GM21360 (cell line): ENCODE data around the gene LTA4H.

Experiments
- ATAC-seq: cut with Tn5 transposase; IDR thresholded peaks from one replicate; pipeline ENCODE4 v1.9.1; 2021; ENCODE audit warnings: mild to moderate bottlenecking, moderate library complexity; ENCODE audit not compliant: unreplicated experiment

Gene LTA4H

DNA sequence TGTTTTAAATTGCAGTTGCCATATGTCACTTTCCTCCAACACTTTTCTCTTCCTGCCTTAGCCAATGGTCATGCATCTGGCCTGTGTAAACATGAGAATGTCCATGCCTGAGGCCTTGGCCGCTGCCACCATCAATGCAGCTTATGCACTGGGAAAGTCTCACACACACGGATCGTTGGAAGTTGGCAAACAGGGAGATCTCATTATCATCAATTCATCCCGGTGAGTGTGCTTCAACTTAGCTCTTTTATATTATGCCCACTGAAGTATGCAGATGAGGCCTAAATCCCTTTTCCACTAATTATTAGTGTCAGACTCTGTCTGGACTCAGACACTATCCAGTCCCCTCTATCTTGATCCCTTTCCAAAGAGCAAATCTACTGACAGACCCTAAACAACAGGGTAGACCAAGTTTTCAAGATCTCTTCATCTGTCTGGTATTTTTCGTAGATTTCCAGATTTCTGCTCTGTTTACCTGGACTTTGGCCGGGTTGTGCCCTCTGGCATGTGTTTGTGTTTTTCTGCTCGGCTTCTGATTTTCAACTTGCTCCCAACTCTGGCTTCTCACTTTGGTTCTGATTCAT is 69.0 kb downstream of the LTA4H start:
- ATAC-seq = no peak

DNA sequence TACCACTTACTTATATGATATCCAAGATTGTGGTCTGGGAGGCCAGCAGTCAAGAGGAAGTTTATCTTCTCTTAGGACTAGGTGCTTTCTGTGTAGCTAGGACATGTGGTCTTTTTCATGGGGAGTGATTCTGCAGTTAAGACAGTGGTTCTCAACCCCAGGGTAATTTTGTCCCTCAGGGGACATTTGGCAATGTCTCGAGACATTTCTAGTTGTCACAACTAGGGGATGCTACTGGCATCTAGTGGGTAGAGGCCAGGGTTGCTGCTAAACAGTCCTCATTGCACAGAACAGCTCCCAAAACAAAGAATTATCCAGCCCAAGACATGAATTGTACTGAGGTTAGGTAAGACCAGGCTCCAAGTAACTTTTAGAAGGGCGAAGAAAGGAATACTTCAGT is 72.3 kb downstream of the LTA4H start:
- ATAC-seq = no peak

DNA sequence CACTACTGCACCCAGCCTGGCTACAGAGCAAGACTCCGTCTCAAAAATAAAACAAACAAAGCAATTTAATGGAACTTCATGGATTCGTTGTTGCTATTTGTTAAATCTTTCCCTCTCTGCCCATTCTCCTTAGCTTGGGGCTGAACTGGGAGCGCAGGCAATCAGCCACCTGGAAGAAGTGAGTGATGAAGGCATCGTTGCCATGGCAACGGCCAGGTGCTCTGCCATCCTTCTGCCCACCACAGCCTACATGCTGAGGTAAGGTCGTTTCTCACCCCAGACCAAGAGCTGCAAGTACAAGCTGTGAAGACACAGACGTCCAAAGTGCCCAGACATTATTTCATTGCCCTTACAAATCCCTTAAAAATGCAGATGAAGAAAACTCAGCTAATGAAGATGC is 73.2 kb downstream of the LTA4H start:
- no peak for ATAC-seq

DNA sequence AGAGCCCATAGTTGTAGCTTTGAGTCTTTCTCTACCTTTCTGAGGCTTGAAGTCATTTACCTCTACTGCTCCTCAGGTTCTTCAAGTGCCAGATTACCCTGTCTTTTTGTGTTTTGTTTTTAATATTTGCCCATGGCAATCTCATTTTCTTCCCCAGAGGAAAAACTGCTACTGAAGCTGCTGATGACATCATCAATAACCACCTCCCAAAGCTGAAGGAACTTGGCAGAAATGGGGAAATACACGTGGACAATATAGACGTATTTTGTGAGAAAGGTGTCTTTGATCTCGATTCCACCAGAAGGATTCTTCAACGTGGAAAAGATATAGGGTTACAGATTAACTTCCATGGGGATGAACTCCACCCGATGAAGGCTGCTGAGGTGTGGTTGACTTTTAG is 75.1 kb downstream of the LTA4H start:
- ATAC-seq = no peak

DNA sequence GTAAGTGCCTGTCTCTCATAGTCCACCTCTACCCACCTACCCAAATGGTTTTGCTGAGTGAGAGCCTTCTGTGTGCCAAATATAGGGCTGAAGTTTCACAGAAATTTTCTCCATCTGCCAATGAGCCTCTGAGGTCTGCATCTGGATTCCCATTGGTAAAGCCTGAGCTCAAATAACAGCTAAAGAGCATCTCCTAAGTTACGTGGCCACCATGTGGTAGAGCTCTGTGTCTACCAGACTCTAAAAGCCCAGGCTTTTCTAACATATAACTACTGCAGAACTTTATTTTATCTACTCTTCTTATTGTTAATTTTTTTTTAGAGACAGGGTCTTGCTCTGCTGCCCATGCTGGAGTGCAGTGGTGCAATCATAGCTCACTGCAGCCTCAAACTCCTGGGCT is 76.3 kb downstream of the LTA4H start:
- no peak for ATAC-seq

DNA sequence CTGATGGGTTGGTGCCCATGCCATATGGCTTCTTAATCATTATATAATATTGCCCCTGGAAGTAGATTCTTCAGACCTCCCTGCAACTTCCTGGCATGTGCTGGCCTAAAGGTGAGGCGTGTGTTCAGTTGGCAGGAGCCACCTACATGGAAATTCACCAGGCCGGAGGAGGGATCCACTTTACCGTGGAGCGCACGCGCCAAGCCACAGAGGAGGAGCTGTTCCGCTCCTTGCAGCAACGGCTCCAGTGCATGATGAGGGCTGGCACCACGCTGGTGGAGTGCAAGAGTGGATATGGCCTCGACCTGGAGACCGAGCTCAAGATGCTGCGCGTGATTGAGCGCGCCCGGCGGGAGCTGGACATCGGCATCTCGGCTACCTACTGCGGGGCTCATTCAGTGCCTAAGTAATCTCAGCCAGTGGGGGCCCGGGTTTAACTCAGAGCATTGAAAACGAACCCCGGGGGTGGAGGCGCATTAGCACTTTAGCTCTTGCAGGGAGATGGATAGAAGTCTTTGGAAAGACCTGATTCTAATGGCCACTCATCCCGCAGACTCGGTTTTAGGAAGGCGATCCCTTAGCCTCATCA is 78.7 kb downstream of the LTA4H start:
- ATAC-seq = no peak

DNA sequence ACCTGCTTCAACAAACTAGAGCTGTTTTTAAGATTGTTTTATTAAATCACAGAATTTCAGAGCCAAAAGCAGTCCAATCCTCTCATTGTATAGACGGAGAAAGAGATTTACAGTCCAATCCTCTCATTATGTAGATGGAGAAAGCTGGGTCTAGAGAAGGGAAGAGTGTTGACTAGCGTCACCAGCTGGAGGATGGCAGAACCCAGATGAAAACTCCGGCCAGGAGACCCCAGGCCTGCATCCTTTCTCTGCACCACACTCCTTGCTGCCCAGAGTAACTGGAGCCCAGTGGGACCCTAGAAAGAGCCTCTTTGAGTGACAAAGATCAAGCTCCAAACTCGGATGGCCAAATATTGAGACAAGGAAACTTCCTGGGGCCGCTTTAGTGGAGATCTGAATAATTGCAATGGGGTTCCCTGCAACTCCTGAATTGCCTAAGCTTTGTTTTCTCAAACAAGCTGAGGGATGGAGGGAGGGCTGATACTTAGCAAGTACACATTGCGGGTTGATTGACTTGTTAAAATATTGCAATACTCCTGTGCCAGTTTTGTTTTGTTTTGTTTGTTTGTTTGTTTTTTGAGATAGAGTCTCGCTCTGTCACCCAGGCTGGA is 79.7 kb downstream of the LTA4H start:
- no peak for ATAC-seq

DNA sequence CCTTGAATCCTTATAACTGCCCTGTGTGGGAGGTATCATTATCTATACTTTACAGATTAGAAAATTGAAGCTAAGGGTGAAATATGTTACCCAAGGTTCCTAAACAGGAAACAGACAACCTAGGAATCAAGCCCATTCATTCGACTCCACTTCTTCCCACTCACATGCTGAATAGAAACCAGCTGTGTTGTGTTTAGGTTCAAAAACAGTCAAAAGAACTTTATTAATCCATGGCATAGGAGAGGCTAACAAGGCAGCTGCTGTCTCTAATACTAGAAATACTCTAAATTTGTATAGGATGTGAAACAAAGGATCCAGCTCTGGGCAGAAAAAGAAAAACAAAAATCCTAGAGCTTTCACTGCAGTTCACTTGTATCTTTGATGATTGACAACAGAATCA is 82.4 kb downstream of the LTA4H start:
- ATAC-seq = no peak

DNA sequence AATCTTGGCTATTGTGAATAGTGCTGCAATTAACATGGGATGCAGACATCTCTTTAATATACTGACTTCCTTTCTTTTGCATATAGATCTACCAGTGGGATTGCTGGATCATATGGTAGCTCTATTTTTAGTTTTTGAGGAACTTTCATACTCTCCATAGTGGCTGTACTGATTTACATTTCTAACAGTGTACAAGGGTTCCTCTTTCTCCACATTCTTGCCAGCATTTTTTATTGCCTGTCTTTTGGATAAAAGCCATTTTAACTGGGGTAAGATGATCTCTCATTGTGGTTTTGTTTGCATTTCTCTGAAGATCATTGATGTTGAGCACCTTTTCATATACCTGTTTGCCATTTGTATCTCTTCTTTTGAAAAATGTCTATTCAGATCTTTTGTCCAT is 83.9 kb downstream of the LTA4H start:
- no peak for ATAC-seq
